Hepatocyte (in vitro differentiated cells): ENCODE measurements around the gene HECW1. TPM values are rescaled to one million over a fixed set of nuclear protein-coding genes. Genes with fewer than 3 reads are reported as not detected.

Source experiments
- DNase-seq: peaks from one replicate; pipeline ENCODE4 v3.0.0-alpha.2; 2016; ENCODE audit warnings: low spot score
- H2AFZ ChIP-seq: fragments of 200-600 bp; sonication (generic); 2 replicates; pipeline ENCODE4 v1.6.0; 2016; ENCODE audit warnings: antibody characterized with exemption, mild to moderate bottlenecking
- H3K27ac ChIP-seq: fragments of 200-600 bp; sonication (generic); 2 replicates; pipeline ENCODE4 v1.5.1; 2016; ENCODE audit warnings: mild to moderate bottlenecking
- H3K27me3 ChIP-seq: fragments of 200-600 bp; sonication (generic); 2 replicates; pipeline ENCODE4 v1.6.1; 2016
- H3K36me3 ChIP-seq: fragments of 200-600 bp; sonication (generic); replicated peaks from 2 replicates; pipeline ENCODE4 v1.5.1; 2016; ENCODE audit warnings: low read depth; ENCODE audit not compliant: insufficient read depth
- H3K4me1 ChIP-seq: fragments of 200-600 bp; sonication (generic); 2 replicates; pipeline ENCODE4 v1.5.1; 2016; ENCODE audit warnings: mild to moderate bottlenecking, moderate library complexity; ENCODE audit not compliant: insufficient read depth
- H3K4me2 ChIP-seq: fragments of 200-600 bp; sonication (generic); 2 replicates; pipeline ENCODE4 v1.6.0; 2016
- H3K4me3 ChIP-seq: fragments of 200-600 bp; sonication (generic); 2 replicates; pipeline ENCODE4 v1.5.1; 2016; ENCODE audit warnings: mild to moderate bottlenecking
- H3K79me2 ChIP-seq: fragments of 200-600 bp; sonication (generic); 2 replicates; pipeline ENCODE4 v1.6.0; 2017; ENCODE audit warnings: mild to moderate bottlenecking
- H3K9me2 ChIP-seq: fragments of 200-600 bp; sonication (generic); replicated peaks from 2 replicates; pipeline ENCODE4 v1.6.0; 2017; ENCODE audit warnings: mild to moderate bottlenecking; ENCODE audit not compliant: insufficient read depth
- H3K9me3 ChIP-seq: fragments of 200-600 bp; sonication (generic); 2 replicates; pipeline ENCODE4 v1.5.1; 2016; ENCODE audit warnings: low read depth, mild to moderate bottlenecking
- H4K20me1 ChIP-seq: fragments of 200-600 bp; sonication (generic); 2 replicates; pipeline ENCODE4 v1.6.0; 2016; ENCODE audit warnings: mild to moderate bottlenecking; ENCODE audit not compliant: insufficient read depth, poor library complexity, severe bottlenecking
- EZH2 ChIP-seq: fragments of 200-600 bp; sonication (generic); IDR thresholded peaks from 2 replicates; pipeline ENCODE4 v1.6.1; 2016; ENCODE audit warnings: antibody characterized with exemption, mild to moderate bottlenecking, borderline replicate concordance
- EZH2phosphoT487 ChIP-seq: fragments of 200-600 bp; sonication (generic); IDR thresholded peaks from one replicate; pipeline ENCODE4 v1.6.1; 2018; ENCODE audit warnings: antibody characterized with exemption, mild to moderate bottlenecking, low read depth, moderate library complexity; ENCODE audit not compliant: unreplicated experiment, severe bottlenecking
- WGBS: methylation state at CpG from one replicate; pipeline ENCODE4 v1.1.6; 2016; ENCODE audit warnings: low lambda C conversion rate; ENCODE audit errors: missing lambda C conversion rate; 5-methylcytosine and 5-hydroxymethylcytosine counted together
- polyA plus RNA-seq: library from polyadenylated mRNA; unstranded; fragments of >200 nt; fragmentation: Nextera tagmentation; extraction: Ambion mirVana; gene quantifications from 2 replicates; pipeline ENCODE4 v1.2.1, GENCODE V29; 2016
- total RNA-seq: library from RNA; depleted of rRNA; stranded (reverse); fragments of >200 nt; gene quantifications from 2 replicates; pipeline ENCODE4 v1.2.3, GENCODE V29; 2014
- TF ChIP-seq, protein P1 (sequence below): fragments of 200-600 bp; sonication (generic); IDR thresholded peaks from 2 replicates; pipeline ENCODE4 v1.5.1; 2016; ENCODE audit warnings: antibody characterized with exemption, mild to moderate bottlenecking; ENCODE audit not compliant: poor library complexity

HECW1 gene
- total and polyA plus RNA-seq, 2 experiments from 2014 or later = 1.5 to 7.6 TPM

DNA sequence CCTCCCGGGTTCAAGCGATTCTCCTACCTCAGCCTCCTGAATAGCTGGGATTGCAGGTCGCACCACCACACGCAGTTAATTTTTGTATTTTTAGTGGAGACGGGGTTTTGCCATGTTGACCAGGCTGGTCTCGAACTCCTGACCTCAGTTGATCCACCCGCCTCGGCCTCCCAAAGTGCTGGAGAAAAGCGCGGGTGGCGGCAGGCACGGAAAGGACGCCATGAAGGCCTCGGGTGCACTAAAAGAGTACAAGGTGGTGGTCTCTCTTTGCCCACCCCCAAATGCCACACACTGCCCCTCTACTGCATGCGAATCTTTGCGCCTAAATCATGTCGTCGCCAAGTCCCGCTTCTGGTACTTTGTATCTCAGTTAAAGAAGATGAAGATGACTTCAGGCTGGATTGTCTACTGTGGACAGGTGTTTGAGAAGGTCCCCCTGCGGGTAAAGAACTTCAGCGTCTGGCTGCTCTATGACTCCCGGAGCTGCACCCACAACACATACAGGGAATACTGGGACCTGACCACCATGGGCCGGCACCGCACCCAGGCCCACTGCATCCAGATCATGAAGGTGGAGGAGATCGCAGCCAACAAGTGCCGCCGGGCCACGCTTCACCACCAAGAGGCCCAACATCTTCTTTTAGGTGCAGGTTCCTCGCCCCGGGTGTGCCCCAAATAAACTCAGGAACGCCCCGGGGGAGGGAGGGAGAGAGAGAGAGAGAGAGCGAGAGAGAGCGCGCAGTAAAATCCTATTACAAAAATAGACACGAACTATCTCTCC is 161.7 kb downstream of the HECW1 start:
- Histone ChIP-seq H3K4me3 (no peak overlapping the region), H3K36me3 (no peaks in the 10 kb centered on the region), H3K79me2 (no peaks in the 10 kb centered on the region), H3K4me1 (no peaks in the 10 kb centered on the region), H3K9me2 (no peaks in the 10 kb centered on the region), H3K9me3 (no peaks in the 10 kb centered on the region), H3K27ac (no peak overlapping the region), H4K20me1 (no peaks in the 10 kb centered on the region), H3K27me3 (no peaks in the 10 kb centered on the region), H2AFZ (no peak overlapping the region), H3K4me2 (no peak overlapping the region)
- WGBS = 96% methylated on average over 35 of the region's 36 CpGs
- no peak for TF ChIP-seq EZH2phosphoT487
- no peak for DNase-seq

DNA sequence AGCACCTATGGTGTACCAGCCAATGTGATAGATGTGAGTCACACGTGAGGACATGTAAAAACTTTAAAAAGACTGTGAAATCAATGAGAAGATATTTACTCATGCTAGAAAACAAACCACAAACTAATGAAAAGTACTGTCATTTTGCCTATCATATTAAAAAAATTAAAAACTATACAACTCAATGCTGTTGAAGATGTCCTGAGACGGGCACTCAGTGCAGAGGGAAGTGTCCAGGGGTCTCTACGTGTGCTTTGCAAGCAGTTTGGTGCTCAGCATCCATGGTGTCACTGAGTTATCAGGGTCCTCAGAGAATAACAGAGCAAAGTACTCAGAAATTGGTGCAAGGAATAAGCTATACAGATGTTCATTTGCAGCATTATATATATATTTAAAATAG is 162.3 kb downstream of the HECW1 start:
- Histone ChIP-seq H3K27ac (no peak overlapping the region), H3K79me2 (no peaks in the 10 kb centered on the region), H3K9me3 (no peaks in the 10 kb centered on the region), H3K27me3 (no peaks in the 10 kb centered on the region), H3K9me2 (no peaks in the 10 kb centered on the region), H3K4me3 (no peak overlapping the region), H3K36me3 (no peaks in the 10 kb centered on the region), H4K20me1 (no peaks in the 10 kb centered on the region), H3K4me2 (no peak overlapping the region), H2AFZ (no peak overlapping the region), H3K4me1 (no peaks in the 10 kb centered on the region)
- WGBS = 89% methylated on average over 3 of the region's 3 CpGs
- no peak for DNase-seq
- TF ChIP-seq EZH2phosphoT487 = no peak

DNA sequence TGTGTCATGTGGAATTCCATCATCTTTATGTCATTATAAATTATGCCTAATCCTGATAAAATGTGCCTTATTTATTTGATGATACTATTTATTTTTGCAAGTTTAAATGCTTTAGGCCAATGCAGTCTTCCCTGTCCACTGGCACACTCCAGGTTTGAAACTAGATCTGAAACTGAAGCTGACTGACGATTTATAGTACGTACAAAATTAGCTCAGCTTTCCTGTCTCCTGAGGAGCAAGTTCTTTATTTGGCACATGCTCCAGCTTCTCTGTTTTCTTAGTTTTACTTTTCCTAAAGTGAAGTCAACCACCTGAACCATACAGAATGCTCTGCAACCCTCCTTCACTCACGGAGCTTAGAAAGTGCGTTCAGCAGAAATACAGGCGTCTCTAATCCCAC is 164.1 kb downstream of the HECW1 start:
- H3K27me3 ChIP-seq = no peaks in the 10 kb centered on the region
- no peak overlapping the region for H2AFZ ChIP-seq
- H3K36me3 ChIP-seq = no peaks in the 10 kb centered on the region
- H3K9me2 ChIP-seq = no peaks in the 10 kb centered on the region
- no peaks in the 10 kb centered on the region for H3K4me1 ChIP-seq
- TF ChIP-seq EZH2phosphoT487 (no peak), EZH2 (no peak)
- TF ChIP-seq, protein P1, sequence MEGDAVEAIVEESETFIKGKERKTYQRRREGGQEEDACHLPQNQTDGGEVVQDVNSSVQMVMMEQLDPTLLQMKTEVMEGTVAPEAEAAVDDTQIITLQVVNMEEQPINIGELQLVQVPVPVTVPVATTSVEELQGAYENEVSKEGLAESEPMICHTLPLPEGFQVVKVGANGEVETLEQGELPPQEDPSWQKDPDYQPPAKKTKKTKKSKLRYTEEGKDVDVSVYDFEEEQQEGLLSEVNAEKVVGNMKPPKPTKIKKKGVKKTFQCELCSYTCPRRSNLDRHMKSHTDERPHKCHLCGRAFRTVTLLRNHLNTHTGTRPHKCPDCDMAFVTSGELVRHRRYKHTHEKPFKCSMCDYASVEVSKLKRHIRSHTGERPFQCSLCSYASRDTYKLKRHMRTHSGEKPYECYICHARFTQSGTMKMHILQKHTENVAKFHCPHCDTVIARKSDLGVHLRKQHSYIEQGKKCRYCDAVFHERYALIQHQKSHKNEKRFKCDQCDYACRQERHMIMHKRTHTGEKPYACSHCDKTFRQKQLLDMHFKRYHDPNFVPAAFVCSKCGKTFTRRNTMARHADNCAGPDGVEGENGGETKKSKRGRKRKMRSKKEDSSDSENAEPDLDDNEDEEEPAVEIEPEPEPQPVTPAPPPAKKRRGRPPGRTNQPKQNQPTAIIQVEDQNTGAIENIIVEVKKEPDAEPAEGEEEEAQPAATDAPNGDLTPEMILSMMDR = no peak
- no peaks in the 10 kb centered on the region for H3K79me2 ChIP-seq
- H3K27ac ChIP-seq = no peak overlapping the region
- H4K20me1 ChIP-seq = no peaks in the 10 kb centered on the region
- 79% methylated on average over 5 of the region's 5 CpGs for WGBS
- no peak for DNase-seq
- no peaks in the 10 kb centered on the region for H3K9me3 ChIP-seq
- no peak overlapping the region for H3K4me3 ChIP-seq
- no peak overlapping the region for H3K4me2 ChIP-seq

DNA sequence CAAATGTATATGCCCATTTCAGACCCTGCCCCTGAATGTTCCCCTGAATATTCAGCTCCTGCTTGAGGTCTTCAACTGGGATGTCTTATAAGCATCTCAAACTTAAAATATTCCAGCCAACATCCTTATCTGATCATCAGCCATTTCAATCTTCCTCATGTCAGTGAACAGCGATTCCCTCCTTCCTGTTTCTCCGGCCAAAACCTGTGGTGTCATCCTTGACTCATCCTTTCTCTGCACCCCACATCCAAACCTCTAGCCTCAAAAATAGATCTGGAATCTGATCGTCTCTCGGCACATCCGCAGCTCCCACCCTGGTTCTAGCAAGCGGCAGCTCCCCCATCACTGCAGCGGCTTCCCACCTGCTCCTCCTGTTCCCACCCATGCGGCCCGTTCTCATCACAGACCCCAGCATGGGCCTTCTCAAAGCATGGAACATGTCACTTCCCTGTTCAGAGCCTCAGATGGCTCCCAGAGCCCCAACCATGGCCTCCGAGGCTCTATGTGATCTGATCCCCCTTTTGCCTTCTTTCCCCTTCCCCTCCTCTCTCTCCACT is 165.7 kb downstream of the HECW1 start:
- TF ChIP-seq EZH2 = no peak
- TF ChIP-seq EZH2phosphoT487 = no peak
- TF ChIP-seq, protein P1 = no peak
- no peak for DNase-seq
- Histone ChIP-seq H2AFZ (no peak overlapping the region), H4K20me1 (no peaks in the 10 kb centered on the region), H3K36me3 (no peaks in the 10 kb centered on the region), H3K27ac (no peak overlapping the region), H3K27me3 (no peaks in the 10 kb centered on the region), H3K9me3 (no peaks in the 10 kb centered on the region), H3K4me2 (no peak overlapping the region), H3K4me3 (no peak overlapping the region), H3K9me2 (no peaks in the 10 kb centered on the region), H3K4me1 (no peaks in the 10 kb centered on the region), H3K79me2 (no peaks in the 10 kb centered on the region)
- WGBS = 92% methylated on average over 10 of the region's 10 CpGs
